Gastrocnemius medialis (tissue), 4 donors: Measurements from ENCODE around the gene THPO.

Source experiments
- POLR2A ChIP-seq, 2 donors: fragments of 450-650 bp; IDR thresholded peaks; one replicate each; pipeline ENCODE4 v1.6.1; 2017; ENCODE audit warnings: antibody characterized with exemption in 2 of 2, mild to moderate bottlenecking in 2 of 2, moderate library complexity in 2 of 2
- TF ChIP-seq, protein P1 (sequence below), 5 experiments: fragments of 450-650 bp in 3 of 5; fragments of 200-600 bp in 2 of 5; sonication (generic) in 2 of 5; IDR thresholded peaks in 4 of 5; conservative IDR thresholded peaks in 1 of 5; 1 replicate in 4 of 5; 2 replicates in 1 of 5; pipeline ENCODE4 v1.5.1; 2016 to 2019; ENCODE audit warnings: antibody characterized with exemption in 5 of 5, mild to moderate bottlenecking in 3 of 5, moderate library complexity in 3 of 5

DNA sequence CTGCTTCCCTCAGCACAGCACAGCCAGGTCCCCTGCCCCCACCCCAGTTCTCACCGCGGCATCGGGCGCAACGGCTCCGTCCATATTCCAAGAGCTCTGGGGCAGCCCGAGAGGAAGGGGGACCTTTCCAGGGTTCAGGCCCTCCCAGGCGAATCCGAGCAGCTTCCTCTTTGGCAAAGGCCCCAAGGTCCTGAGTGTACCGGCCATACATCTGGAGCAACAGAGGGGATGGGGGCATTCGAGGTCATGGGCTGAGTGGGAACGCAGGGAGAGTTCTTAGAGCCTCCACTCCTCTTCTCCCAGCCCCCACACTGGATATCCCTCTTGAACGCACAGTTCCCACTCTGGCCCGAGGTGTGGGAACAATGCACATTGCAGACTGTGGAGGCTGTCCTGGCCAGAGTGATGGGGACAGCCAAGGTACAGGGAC is 19.1 kb downstream of the THPO start:
- TF ChIP-seq, protein P1, sequence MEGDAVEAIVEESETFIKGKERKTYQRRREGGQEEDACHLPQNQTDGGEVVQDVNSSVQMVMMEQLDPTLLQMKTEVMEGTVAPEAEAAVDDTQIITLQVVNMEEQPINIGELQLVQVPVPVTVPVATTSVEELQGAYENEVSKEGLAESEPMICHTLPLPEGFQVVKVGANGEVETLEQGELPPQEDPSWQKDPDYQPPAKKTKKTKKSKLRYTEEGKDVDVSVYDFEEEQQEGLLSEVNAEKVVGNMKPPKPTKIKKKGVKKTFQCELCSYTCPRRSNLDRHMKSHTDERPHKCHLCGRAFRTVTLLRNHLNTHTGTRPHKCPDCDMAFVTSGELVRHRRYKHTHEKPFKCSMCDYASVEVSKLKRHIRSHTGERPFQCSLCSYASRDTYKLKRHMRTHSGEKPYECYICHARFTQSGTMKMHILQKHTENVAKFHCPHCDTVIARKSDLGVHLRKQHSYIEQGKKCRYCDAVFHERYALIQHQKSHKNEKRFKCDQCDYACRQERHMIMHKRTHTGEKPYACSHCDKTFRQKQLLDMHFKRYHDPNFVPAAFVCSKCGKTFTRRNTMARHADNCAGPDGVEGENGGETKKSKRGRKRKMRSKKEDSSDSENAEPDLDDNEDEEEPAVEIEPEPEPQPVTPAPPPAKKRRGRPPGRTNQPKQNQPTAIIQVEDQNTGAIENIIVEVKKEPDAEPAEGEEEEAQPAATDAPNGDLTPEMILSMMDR (IDR thresholded peaks at IDR 0.05 in 4 of 5, conservative IDR thresholded peaks at IDR 0.05 in 1 of 5): no peak
- no peak for TF ChIP-seq POLR2A (IDR thresholded peaks at IDR 0.05)
